ENCODE data around the gene PRUNE2. TPM values are rescaled to one million over a fixed set of nuclear protein-coding genes. Genes with fewer than 3 reads are reported as not detected.

Gene PRUNE2
- total RNA-seq, 1 donor from 2014 or later, result 1.3 TPM

DNA sequence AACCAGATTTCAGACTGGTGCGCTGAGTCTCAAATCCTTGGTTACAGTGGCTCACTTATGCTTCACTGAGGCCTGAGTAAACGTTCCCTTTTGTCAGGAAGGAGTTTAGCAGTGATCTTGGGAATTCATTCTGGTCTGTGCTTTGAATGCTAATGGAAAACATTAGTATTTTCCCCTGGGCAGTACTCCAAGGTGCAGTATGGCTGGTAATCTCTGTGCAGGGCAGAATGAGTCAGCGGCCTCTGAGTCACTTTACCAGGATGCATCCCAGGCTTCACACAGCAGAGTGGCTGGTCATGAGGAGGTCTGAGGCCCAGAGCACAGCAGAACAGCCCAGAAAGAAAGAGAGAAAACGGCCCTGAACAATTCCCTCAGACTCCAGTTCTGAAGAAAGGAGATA lies 87.6 kb downstream of the PRUNE2 start:
- ATAC-seq (ENCODE audit: poor library complexity) (peak; percentile 79), DNase-seq (no peak)
- intact Hi-C loops (cut with DNase I), result no loop called here

GRCh38 chr9:76817489-76817888 lies 88.4 kb downstream of the PRUNE2 start:
- intact Hi-C loops (cut with DNase I), result no loop called here
- no peak for DNase-seq
- no peak for ATAC-seq (ENCODE audit: poor library complexity)

- no peak for DNase-seq
- intact Hi-C loops (cut with DNase I), result loop anchor here (5.0 kb wide), 2 partner anchors 185 to 340 kb away; no protein-coding TSS in a partner anchor
- no peak for ATAC-seq (ENCODE audit: poor library complexity)
Measured at GRCh38 chr9:76812591-76812990, 93.3 kb downstream of the PRUNE2 start.

GRCh38 chr9:76810377-76810957 lies 95.4 kb downstream of the PRUNE2 start:
- DNase-seq (no peak), ATAC-seq (ENCODE audit: poor library complexity) (peak; percentile 80)
- intact Hi-C loops (cut with DNase I), result loop anchor here (5.0 kb wide), 2 partner anchors 187 to 342 kb away; no protein-coding TSS in a partner anchor

- intact Hi-C loops (cut with DNase I), result no loop called here
- ATAC-seq (ENCODE audit: poor library complexity), result no peak
- no peak for DNase-seq
Measured at GRCh38 chr9:76808636-76809035, 97.3 kb downstream of the PRUNE2 start.

- intact Hi-C loops (cut with DNase I), result no loop called here
- DNase-seq (no peak), ATAC-seq (ENCODE audit: poor library complexity) (no peak)
Measured at GRCh38 chr9:76803762-76804161, 102.2 kb downstream of the PRUNE2 start.

- intact Hi-C loops (cut with DNase I), result no loop called here
- DNase-seq (no peak), ATAC-seq (ENCODE audit: poor library complexity) (no peak)
Measured at GRCh38 chr9:76803083-76803482, 102.8 kb downstream of the PRUNE2 start.

GRCh38 chr9:76800901-76801300 lies 105.0 kb downstream of the PRUNE2 start:
- intact Hi-C loops (cut with DNase I), result no loop called here
- ATAC-seq (ENCODE audit: poor library complexity) (no peak), DNase-seq (no peak)

- intact Hi-C loops (cut with DNase I), result no loop called here
- ATAC-seq (ENCODE audit: poor library complexity) (no peak), DNase-seq (no peak)
Measured at GRCh38 chr9:76799473-76799872, 106.4 kb downstream of the PRUNE2 start.

DNA sequence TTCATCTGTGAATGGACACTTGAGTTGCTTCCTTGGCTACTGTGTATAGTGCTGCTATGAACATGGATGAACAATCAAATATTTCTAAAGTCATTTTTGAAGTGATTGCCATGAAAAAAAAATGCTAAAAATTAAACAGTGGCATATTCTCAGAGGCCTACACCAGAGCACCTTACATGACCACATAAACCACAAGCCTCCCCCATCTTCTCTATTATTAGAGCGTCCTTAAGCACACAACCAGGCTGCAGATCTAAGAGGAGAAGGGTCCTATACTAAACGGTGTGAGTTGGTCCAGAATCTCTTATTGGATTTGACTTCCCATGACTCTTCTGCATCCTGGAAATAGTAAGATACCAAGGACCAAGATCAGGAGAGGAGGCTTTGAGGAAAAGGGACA lies 107.4 kb downstream of the PRUNE2 start:
- DNase-seq, result no peak
- intact Hi-C loops (cut with DNase I), result no loop called here
- ATAC-seq (ENCODE audit: poor library complexity), result no peak

GRCh38 chr9:76796296-76796695 lies 109.6 kb downstream of the PRUNE2 start:
- ATAC-seq (ENCODE audit: poor library complexity), result no peak
- intact Hi-C loops (cut with DNase I), result no loop called here
- DNase-seq, result no peak

DNA sequence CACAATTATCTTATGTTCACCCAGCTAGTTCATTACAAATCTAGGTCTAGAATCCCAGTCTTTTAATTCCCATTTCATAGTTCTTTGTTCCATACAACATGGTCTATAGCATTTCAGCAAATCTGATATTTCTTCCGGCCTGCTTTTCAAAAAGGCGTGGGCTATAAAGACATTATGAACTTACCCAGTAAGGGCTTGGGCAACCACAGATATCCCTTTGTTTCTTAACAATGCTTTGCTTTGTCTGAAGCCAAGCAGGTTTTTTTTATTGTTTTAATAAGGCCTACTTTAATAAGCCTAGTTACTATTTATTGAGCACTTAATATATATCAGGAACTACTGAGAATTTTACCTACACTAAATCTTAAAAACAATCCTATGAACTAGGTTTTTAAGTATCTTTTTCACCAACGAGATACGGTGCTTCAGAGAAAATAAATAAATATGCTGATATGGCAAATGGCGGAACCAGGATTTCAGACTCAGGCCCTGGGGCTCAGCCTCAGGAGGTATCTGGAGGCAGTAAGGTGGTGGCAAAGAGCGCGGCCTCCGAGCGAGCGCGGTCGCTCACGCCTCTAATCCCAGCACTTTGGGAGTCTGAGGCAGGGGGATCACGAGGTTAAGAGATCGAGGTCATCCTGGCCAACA lies 112.0 kb downstream of the PRUNE2 start:
- intact Hi-C loops (cut with DNase I), result no loop called here
- no peak for DNase-seq

DNA sequence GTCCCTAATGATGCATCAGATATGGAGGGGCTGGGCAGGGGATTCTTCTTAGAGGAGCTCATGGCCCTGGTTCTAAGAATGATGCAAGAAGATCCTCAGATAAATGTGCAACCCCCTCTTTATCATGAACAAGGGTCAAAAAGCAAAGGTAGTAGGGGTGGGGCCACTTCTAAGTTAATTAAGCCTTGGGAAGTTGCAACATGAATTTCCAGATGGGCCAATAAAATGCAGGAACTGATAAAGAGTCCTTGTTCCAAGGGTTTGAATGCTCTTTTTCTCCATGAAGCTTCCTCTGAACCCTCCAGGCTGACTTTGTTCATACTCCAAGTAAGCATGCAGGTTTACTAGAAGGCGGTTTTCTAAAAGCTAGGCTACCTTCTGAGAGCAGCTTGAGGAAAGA lies 116.1 kb downstream of the PRUNE2 start:
- DNase-seq, result no peak
- intact Hi-C loops (cut with DNase I), result no loop called here

More for the DNA sequence above, 112.0 kb downstream of the PRUNE2 start:
- no peak for ATAC-seq (ENCODE audit: poor library complexity)

GRCh38 chr9:76787677-76788076 lies 118.2 kb downstream of the PRUNE2 start:
- intact Hi-C loops (cut with DNase I), result no loop called here
- no peak for ATAC-seq (ENCODE audit: poor library complexity)
- DNase-seq, result no peak

More for the DNA sequence above, 116.1 kb downstream of the PRUNE2 start:
- ATAC-seq (ENCODE audit: poor library complexity), result no peak

GRCh38 chr9:76785501-76785900 lies 120.4 kb downstream of the PRUNE2 start:
- ATAC-seq (ENCODE audit: poor library complexity) (no peak), DNase-seq (no peak)
- intact Hi-C loops (cut with DNase I), result no loop called here

GRCh38 chr9:76784881-76785280 lies 121.0 kb downstream of the PRUNE2 start:
- ATAC-seq (ENCODE audit: poor library complexity) (no peak), DNase-seq (no peak)
- intact Hi-C loops (cut with DNase I), result no loop called here

DNA sequence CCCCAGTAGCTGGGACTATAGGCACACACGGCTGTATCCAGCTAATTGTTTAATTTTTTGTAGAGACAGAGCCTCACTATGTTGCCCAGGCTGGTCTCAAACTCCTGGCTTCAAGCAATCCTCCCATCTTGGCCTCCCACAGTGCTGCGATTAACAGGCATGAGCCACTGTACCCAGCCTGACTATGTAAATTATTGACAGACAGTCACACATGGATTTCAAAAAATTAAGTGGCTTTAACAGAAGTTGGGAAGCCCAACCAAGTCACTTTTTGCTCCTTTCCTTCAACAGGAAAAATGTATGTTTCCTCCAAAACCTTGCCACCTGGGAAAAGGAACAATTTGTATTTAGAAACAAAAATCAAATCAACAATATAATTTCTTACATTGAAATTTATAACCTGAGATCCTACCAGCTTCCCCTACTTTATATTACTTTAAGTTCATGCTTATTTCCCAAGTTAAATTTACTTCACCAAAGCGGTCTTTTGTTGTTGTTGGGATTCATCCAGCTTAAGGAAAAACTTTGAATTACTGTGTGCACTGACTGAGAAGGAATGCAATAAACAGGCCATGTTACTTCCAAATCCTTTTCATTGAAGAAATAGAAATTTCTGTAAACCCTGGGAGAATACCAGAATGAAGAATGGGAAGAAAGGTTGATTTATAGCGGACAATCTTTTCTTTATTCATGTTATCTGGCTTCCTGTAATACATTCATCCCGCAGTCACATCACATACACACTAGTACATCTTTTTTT lies 133.0 kb downstream of the PRUNE2 start:
- intact Hi-C loops (cut with DNase I), result no loop called here
- DNase-seq, result no peak
- ATAC-seq (ENCODE audit: poor library complexity), result no peak

GRCh38 chr9:76766126-76766525 lies 139.8 kb downstream of the PRUNE2 start:
- ATAC-seq (ENCODE audit: poor library complexity) (no peak), DNase-seq (no peak)
- intact Hi-C loops (cut with DNase I), result no loop called here

DNA sequence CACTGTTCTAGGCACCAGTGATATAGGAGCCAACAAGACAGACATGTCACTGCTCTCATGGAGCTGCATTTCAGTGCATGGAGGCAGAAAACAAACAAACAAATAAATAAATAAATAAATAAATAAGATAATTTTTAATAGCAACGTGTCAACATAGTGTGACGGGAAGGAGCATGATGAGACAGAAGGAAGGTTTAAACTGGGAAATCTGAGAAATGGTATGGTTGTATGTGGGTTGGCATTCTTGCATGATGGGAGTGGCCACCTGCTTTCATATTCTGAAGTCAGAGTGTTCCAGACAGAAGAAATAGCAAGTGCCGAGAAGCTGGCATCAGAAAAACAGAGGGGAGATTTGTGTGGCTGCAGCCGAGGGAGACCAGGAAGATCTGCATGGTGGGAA lies 141.8 kb downstream of the PRUNE2 start, which contains the start of gene PCA3:
Gene PCA3 (plus strand): TSS at position 301 of the 400 bp plus-strand sequence.
- ATAC-seq (ENCODE audit: poor library complexity) (no peak), DNase-seq (no peak)
- intact Hi-C loops (cut with DNase I), result no loop called here

DNA sequence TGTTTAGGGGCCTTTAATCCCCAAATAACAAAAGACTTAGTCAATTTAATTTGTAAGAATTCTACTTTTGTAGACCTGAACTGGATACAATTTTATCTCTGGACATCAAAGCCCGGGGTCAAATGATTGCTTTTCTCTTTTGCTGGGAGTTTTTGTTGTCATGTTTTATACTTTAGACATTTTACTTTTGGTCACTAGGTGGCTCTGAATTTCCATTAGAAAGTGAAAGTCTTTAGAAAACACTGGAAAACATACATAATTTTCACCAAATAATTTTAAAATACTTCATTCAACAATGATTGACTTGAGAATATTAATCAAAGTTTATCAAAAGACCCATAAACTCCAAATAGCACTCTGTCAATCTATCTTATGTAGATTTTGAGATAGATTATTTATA lies 144.5 kb downstream of the PRUNE2 start:
- no peak for DNase-seq
- ATAC-seq (ENCODE audit: poor library complexity), result no peak
- intact Hi-C loops (cut with DNase I), result no loop called here

Data from Right ventricle myocardium superior (tissue), 1 donor.